GM21723 (cell line): ENCODE results near the gene UBE3C.
A peak's percentile ranks its signal among the peaks of the same experiment; 100 is the strongest.
"Not testable (repeated sequence)": the region's sequence is repeated elsewhere in the genome, so short reads cannot be mapped to it uniquely, and the experiment has no call there.

Experiments
- ATAC-seq: cut with Tn5 transposase; IDR thresholded peaks from one replicate; pipeline ENCODE4 v1.9.1; 2021; ENCODE audit warnings: mild to moderate bottlenecking, moderate library complexity; ENCODE audit not compliant: unreplicated experiment

The UBE3C gene

DNA sequence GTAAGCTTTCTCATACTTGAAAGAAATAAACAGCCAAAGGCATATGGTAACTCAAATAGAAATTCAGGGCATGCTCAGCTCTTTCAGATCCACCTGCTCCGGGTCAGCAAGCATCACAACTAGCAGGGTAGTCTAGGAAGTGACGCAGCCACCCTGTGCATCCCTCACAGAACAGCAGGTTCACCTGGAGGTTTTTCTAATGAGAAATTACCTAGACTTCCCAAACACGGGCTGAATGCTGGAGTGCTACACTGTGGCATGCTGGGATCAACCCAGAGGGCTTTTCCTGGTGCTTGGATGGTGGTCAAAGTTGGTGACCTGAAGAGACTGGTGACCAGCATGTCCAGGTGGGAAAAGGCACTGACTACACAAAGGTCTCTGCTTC lies 131.3 kb downstream of the UBE3C start:
- ATAC-seq: no peak

GRCh38 chr7:157271315-157271990 lies 132.7 kb downstream of the UBE3C start:
- ATAC-seq: no peak

DNA sequence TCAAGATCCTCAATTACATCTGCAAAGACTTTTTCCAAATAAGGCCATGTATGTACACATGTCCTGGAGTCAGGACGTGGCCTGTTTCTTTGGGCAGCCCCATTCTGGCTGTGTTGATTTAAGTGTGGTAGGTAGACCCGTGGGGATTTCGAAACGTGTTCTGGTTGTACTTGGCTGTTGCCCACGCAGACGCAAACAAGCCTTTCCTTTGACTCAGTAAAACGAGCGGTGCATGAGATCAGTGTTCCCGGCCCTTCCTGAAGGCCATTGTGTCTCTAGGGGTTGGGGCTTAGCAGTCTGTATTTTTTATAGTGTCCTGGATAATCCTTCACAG lies 133.2 kb downstream of the UBE3C start:
- no peak for ATAC-seq

DNA sequence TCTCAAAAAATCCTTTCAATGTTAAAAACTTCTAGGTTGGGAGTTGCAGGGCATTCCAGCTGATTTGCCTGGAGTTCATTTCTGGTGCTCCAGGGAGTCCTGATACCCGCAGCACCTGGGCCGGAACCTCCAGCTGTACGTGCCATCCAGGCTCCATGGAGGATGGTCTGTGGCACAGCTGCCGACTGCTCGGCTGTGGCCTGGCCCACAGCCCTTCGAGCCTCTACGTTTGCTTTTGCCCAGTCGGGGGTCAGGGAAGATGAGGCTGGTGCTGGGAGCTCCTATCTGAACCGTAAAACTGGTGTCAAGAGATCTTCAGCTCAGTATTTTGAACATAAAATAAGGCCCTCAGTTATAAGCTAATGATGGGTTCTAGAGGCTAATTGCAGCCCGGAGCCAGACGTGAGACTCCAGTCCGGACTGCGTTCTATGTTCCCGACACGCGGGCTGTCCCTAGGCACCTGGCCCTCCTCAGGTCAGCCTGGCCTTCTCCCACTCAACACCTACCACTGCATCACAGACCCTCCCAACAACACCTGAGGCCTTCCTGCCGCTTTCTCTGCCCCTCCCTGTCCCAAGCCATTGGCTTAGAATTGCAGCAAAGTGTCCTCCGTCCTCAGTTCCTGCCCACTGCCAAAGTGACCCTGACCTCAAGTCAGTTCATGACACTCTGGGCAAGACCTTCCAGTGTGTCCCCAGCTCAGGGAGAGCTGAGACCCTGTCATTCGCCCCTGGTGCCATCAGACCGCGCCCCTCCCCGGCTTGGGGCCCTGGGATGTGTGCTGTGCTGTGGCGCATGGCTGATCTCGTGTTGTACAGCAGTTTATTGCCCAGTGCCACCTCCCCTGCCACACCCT lies 133.9 kb downstream of the UBE3C start:
- no peak for ATAC-seq

DNA sequence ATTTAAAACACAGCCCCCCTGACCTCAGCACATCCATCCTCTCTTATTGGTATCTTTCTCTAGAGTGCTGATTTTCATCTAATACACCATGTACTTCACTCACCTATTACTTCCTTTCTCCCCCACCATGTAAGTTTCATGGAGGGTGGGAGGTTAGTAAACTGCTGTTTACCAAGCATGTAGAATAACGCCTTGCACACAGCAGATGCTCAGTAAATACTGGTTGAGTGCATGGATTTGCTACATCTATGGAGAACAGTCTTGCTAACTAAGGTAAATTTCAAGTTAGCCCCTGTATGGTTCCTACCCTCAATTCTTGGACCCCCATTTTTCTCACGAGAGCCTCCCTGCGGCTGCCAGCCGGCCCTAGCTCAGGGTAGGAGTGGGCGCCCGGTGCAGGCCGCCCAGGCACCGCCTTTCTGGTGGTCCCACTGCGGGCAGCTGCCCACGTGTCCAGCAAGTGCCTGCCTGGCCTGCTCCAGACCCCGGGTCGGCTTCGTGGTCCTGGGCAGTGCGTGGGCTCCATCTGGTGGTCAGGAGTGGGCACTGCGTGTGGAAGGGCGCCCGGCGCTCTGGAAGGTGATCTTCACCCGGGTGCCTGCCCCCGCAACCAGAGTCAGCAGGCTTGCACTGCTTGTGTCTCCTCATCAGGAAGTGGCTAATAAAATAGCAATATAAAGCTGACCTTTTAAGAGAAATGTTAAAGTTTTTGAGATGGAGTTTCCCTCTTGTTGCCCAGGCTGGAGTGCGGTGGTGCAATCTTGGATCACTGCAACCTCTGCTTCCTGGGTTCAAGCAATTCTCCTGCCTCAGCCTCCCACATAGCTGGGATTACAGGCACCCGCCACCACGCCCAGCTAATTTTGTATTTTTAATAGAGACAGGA lies 134.7 kb downstream of the UBE3C start:
- peak; percentile 67 for ATAC-seq

DNA sequence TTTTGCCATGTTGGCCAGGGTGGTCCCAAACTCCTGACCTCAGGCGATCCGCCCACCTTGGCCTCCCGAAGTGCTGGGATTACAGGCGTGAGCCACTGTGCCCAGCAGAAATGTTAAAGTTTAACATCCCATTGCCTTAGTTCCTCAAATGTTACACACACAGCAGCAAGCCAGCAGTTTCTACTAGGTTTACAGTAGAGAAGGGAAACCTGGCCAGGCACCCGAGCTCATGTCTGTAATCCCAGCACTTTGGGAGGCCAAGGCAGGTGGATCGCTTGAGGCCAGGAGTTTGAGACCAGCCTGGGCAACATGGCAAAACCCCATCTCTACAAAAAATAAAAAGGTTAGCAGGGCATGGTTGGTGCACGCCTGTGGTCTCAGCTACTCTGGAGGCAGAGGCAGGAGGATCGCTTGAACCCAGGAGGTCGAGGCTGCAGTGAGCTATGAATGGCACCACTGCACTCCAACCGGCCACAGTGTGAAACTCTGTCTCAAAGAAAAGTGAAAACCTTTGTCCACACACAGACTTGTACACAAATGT lies 135.4 kb downstream of the UBE3C start:
- not testable (repeated sequence) for ATAC-seq

DNA sequence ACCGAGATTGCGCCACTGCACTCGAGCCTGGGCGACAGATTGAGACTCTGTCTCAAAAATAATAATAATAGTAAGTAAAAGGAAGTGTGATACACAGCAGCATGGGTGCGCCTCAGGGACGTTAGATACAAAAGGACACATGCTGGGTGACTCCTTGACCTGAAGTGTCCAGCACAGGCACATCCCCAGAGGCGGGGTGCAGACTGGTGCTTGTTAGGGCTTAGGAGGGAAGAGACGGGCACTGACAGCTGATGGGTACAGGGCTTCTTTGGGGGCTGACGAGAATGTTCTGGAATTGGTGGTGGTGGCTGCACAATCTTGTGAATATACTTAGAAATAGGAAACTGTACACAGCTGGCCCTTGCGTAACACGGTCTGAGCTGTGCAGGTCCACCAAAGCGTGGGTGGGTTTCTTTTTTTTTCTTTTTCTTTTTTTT lies 136.3 kb downstream of the UBE3C start:
- no peak for ATAC-seq

DNA sequence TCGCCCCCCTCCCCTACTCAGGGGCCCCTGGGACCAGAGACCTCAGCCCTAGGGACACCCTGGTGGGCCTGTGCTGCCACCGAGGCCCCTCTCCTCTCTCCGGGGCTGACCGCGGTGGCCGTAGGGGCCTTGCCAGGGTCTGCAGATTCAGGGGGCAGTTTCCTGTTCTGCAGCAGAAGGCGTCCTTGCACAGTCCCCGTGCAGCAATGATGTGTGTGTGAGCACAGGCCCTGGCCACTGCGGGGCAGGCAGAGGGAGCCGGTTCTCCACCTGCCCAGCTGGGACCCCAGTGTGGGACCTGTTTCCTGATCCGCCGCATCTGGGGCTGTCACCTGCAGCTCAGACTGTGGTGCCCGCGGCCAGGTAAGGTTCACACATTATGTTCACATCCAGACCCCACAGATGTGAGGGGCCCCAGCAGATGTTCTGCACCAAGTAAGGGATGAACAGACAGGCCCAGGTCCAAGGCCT lies 137.4 kb downstream of the UBE3C start:
- no peak for ATAC-seq

GRCh38 chr7:157276731-157277562 lies 138.2 kb downstream of the UBE3C start:
- ATAC-seq: no peak

- not testable (repeated sequence) for ATAC-seq
These were observed 138.8 kb downstream of the UBE3C start for GRCh38 chr7:157277568-157277967.

GRCh38 chr7:157278167-157278790 lies 139.6 kb downstream of the UBE3C start:
- no peak for ATAC-seq

DNA sequence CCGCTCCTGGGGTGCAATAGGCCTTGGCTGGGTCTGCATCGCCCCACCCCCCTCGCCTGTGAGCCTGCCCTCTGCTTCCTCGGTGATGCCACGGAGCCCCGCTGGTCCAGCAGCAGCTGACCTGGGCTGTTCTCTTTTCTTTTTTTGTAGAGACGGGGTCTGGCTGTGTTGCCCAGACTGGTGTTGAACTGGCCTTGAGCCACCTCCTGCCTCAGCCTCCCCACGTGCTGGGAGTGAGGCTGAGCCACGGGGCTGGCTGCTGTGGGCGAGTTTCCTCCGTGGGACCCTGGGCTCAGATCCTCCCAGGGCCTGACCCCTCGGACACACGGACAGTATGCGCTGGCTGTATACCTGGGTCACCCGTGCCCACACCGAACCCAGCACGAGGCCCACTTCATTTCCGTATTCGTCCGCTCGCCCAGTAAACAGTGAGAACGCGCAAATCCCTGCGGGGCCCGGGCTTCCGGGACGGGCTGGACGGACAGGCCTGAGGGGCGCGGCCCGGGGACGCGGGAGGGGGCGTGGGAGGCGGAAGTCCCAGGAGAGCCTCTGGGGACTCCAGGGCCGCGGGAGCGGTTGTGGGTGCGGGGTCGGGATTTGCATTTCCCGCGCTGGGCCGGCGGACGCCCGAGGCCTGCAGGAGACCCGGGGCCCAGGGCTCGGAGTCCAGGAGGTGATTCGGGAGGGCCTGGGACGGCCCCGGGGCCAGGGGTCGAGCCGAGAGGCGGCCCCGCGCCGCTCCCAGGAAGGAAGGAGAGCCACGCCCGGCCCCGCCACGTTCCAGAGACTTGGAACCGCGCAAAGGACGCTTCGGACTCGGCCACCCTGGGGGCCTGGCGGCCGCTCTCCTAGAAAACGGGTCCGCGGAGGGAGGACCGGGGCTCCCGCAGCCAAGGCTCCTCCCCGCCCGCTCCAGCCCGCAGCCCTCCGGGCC lies 140.3 kb downstream of the UBE3C start:
- ATAC-seq: peak; percentile 63

DNA sequence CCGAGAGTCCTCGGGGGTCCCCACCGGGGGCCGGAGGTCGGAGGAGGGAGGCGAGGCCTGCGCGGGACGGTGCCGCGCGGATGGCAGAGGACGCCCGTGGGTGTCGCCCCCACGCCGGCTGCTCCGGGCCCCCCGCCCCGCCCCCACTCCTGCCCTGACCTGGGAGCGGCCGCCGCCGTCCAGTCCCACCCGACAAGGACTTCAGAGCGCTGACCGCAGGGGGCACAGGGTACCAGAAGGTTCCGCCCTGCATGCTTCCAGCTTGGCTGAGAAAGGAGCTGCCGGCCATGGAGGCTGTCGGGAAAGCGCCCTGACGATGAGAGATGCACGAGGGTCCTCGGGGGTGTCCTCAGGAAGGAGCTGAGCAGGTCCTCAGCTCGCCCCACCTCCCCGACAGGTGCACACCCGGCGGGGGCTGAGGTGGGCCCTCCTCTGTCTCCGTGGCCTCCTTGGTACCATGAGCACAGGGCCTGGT lies 141.1 kb downstream of the UBE3C start:
- ATAC-seq: no peak

GRCh38 chr7:157280216-157280841 lies 141.6 kb downstream of the UBE3C start:
- no peak for ATAC-seq

- no peak for ATAC-seq
These were observed 142.7 kb downstream of the UBE3C start for GRCh38 chr7:157281221-157281998.

- no peak for ATAC-seq
These were observed 143.5 kb downstream of the UBE3C start for GRCh38 chr7:157282141-157282801.
